ENCODE results near the gene UBE3B.

GRCh38 chr12:109458086-109458485, 19.3 kb upstream of the UBE3B start:
- TF ChIP-seq CTCF (IDR thresholded peaks at IDR 0.05) (no peak), POLR2A (IDR thresholded peaks at IDR 0.05) (no peak)
